ENCODE results near the gene SRI.

SRI gene

DNA sequence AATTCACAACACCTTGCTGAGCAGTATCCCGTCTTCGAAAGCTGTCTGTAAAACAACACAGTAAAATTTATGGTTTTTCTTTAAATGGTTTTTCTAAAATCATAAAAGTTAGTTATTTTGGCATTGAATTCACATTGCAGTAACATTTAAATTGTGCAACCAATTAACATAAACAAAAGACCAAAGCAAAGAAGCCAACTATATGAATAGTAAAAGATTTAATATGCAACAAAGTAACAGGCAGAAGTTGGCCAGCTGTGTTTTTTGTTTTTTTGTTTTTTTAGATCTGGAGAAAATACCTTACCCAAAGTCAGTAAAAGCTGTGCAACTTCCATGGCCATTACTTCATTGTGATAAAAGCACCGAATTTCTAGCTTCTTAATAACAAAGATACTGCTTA lies 11.3 kb downstream of the SRI start:
- H3K27me3 ChIP-seq (ENCODE audit: control insufficient read depth, insufficient read depth, low read length, poor library complexity, severe bottlenecking), result no peaks in the 10 kb centered on the region
- no peak overlapping the region for H3K27ac ChIP-seq (ENCODE audit: insufficient read depth, low read depth, low read length, poor library complexity, severe bottlenecking)
- 95 to 97% methylated on average over 3 of the region's 3 CpGs for WGBS, 2 experiments
- no peaks in the 10 kb centered on the region for H3K4me1 ChIP-seq (ENCODE audit: control insufficient read depth, insufficient read depth, low read length)
- H3K4me3 ChIP-seq (ENCODE audit: insufficient read depth, low read depth, low read length), result no peak overlapping the region
- H3K9me3 ChIP-seq (ENCODE audit: control insufficient read depth, low read length), result no peaks in the 10 kb centered on the region
- peaks cover 8% of the 10 kb centered on the region for H3K36me3 ChIP-seq (ENCODE audit: control insufficient read depth, insufficient read depth, low read length)

DNA sequence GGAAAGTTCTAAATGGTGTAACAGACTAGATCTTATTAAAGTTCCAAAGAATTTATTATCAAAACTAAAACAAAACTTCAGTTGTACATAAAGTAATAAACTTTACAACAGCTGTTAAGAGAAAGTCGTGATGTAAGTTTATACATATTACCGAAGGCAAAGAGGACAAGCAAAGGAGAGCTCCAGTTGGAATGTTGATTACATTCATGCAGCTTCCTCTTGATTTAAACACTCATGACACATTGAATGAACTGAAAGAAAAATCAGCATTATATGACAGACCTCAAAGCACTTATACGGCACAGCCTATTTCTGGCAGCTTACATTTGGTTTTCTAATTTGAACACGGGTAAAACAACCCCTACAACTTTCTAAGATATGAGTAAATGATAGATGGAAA lies 13.6 kb downstream of the SRI start:
- H3K9me3 ChIP-seq (ENCODE audit: control insufficient read depth, low read length), result no peaks in the 10 kb centered on the region

DNA sequence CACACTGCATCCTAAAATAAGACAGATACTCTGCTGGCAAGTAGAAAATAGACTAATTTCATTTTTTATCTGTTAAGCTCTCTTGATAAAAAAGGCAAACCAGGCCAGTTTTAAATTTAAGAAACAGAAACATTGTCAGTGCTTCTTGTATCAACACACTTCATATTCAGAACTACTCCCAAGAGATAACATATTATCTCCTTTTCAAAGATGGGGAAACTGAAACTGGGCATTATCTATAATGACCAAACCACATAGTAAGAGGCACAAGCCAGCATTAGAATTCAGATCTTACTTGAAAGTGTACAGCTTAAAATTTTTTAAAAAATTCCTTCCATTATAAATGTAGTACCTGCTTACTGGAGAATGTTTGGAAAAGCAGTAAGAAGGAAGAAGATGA lies 14.7 kb downstream of the SRI start:
- no peaks in the 10 kb centered on the region for H3K9me3 ChIP-seq (ENCODE audit: control insufficient read depth, low read length)
- H3K27ac ChIP-seq (ENCODE audit: insufficient read depth, low read depth, low read length, poor library complexity, severe bottlenecking), result no peak overlapping the region
- peaks cover 1% of the 10 kb centered on the region for H3K36me3 ChIP-seq (ENCODE audit: control insufficient read depth, insufficient read depth, low read length)

More for the DNA sequence above, 13.6 kb downstream of the SRI start:
- no peaks in the 10 kb centered on the region for H3K27me3 ChIP-seq (ENCODE audit: control insufficient read depth, insufficient read depth, low read length, poor library complexity, severe bottlenecking)
- H3K4me3 ChIP-seq (ENCODE audit: insufficient read depth, low read depth, low read length), result no peak overlapping the region
- peaks cover 2% of the 10 kb centered on the region for H3K4me1 ChIP-seq (ENCODE audit: control insufficient read depth, insufficient read depth, low read length)
- 94 to 96% methylated on average over 2 to 4 of the region's 4 CpGs for WGBS, 2 experiments
- H3K36me3 ChIP-seq (ENCODE audit: control insufficient read depth, insufficient read depth, low read length), result peaks cover 4% of the 10 kb centered on the region
- H3K27ac ChIP-seq (ENCODE audit: insufficient read depth, low read depth, low read length, poor library complexity, severe bottlenecking), result no peak overlapping the region

DNA sequence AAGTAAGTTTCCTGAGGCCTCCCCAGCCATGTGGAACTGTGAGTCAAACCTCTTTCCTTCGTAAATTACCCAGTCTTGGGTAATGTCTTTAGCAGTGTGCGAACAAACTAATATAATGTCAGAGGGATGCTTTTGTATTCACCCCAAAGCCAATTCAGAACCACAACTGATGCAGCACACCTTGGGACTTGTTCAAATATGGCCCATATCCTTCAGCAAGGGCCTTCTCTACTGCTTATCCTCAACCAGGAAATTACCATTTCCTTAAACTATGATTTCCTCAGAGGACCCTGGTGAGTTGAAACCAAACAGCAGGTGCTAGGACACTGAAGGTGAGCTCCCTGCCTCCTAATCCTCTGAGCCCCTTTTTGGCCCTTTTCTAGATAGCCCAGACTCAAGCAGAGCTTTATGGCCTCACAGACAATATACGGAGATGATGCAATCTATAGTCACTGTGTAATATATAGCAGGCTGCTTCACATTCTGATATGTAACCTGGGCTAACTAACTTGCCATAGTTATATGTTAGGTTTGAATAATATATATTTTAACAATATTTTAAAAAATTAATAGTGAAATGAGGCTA lies 15.2 kb downstream of the SRI start:
- H3K27ac ChIP-seq (ENCODE audit: insufficient read depth, low read depth, low read length, poor library complexity, severe bottlenecking), result no peak overlapping the region
- peaks cover 11% of the 10 kb centered on the region for H3K4me1 ChIP-seq (ENCODE audit: control insufficient read depth, insufficient read depth, low read length)
- H3K27me3 ChIP-seq (ENCODE audit: control insufficient read depth, insufficient read depth, low read length, poor library complexity, severe bottlenecking), result no peaks in the 10 kb centered on the region
- no peaks in the 10 kb centered on the region for H3K36me3 ChIP-seq (ENCODE audit: control insufficient read depth, insufficient read depth, low read length)
- no peaks in the 10 kb centered on the region for H3K9me3 ChIP-seq (ENCODE audit: control insufficient read depth, low read length)
- H3K4me3 ChIP-seq (ENCODE audit: insufficient read depth, low read depth, low read length), result no peak overlapping the region
- WGBS, 2 experiments, result 97 to 100% methylated on average over 2 to 3 of the region's 3 CpGs

More for the DNA sequence above, 14.7 kb downstream of the SRI start:
- peaks cover 11% of the 10 kb centered on the region for H3K4me1 ChIP-seq (ENCODE audit: control insufficient read depth, insufficient read depth, low read length)
- no peak overlapping the region for H3K4me3 ChIP-seq (ENCODE audit: insufficient read depth, low read depth, low read length)
- no peaks in the 10 kb centered on the region for H3K27me3 ChIP-seq (ENCODE audit: control insufficient read depth, insufficient read depth, low read length, poor library complexity, severe bottlenecking)

DNA sequence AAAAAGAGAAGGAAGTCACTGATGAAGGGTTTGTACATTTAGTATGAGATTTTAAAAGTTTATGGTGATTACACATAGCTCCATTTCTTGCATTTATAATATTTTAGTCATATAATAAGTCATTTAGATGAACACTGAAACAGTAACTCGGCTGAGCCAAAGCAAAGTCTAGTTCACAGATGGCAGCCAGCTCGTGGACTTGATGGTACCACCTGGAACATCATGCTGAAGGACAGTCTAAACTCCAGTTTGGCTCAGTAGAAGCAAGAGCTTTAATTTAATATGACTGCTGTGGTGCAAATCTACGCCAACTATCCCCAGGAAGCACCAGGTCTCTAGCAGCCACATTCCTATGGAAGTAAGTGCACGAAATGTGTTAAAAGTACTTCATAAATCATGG lies 16.4 kb downstream of the SRI start:
- no peaks in the 10 kb centered on the region for H3K27me3 ChIP-seq (ENCODE audit: control insufficient read depth, insufficient read depth, low read length, poor library complexity, severe bottlenecking)
- H3K4me3 ChIP-seq (ENCODE audit: insufficient read depth, low read depth, low read length), result no peak overlapping the region
- no peaks in the 10 kb centered on the region for H3K36me3 ChIP-seq (ENCODE audit: control insufficient read depth, insufficient read depth, low read length)
- no peaks in the 10 kb centered on the region for H3K9me3 ChIP-seq (ENCODE audit: control insufficient read depth, low read length)
- 92 to 97% methylated on average over 4 of the region's 4 CpGs for WGBS, 2 experiments
- H3K27ac ChIP-seq (ENCODE audit: insufficient read depth, low read depth, low read length, poor library complexity, severe bottlenecking), result no peak overlapping the region
- H3K4me1 ChIP-seq (ENCODE audit: control insufficient read depth, insufficient read depth, low read length), result peaks cover 11% of the 10 kb centered on the region

DNA sequence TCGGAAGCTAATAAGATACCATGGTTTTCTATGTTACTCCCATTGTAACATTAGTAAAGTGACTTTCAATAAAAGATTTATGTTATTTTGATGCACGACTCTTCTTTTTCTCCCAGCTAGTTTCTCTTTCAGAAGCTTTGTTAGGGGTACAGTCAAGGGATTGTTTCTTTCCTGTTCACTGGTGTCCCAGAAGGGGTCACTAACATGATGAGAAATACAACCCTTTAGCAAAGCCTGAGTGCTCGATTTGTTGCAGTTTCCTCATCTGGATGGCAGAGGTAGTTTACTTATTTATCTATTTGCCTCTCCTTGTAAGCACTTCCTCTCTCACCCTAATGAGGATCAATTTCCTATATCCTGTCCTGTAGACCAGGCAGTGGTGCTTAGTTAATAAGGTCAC lies 17.0 kb downstream of the SRI start:
- WGBS, 2 experiments, result 91 to 100% methylated on average over 1 to 2 of the region's 3 CpGs
- no peaks in the 10 kb centered on the region for H3K36me3 ChIP-seq (ENCODE audit: control insufficient read depth, insufficient read depth, low read length)
- no peaks in the 10 kb centered on the region for H3K27me3 ChIP-seq (ENCODE audit: control insufficient read depth, insufficient read depth, low read length, poor library complexity, severe bottlenecking)
- H3K4me3 ChIP-seq (ENCODE audit: insufficient read depth, low read depth, low read length), result no peak overlapping the region
- H3K27ac ChIP-seq (ENCODE audit: insufficient read depth, low read depth, low read length, poor library complexity, severe bottlenecking), result no peak overlapping the region
- H3K9me3 ChIP-seq (ENCODE audit: control insufficient read depth, low read length), result no peaks in the 10 kb centered on the region
- H3K4me1 ChIP-seq (ENCODE audit: control insufficient read depth, insufficient read depth, low read length), result peaks cover 11% of the 10 kb centered on the region

DNA sequence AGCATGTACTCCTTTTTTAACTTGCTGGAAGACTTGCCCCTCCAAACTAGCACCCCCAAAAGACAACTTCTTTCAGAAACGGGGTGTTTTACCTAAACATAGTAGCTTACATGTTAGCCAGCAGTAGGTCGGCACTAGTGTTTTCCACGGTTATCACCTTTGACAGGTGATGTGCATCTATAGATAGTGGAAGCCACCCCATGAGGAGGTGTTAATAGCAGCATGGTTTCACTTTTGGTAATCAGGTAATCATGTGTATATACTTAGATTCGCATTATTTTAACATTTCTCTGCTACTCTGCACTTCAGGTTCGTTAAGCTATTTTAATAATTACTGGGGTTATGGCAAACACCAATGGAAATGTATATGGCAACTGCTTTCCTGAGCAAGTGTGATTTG lies 17.6 kb downstream of the SRI start:
- Histone ChIP-seq H3K27me3 (ENCODE audit: control insufficient read depth, insufficient read depth, low read length, poor library complexity, severe bottlenecking) (no peaks in the 10 kb centered on the region), H3K4me1 (ENCODE audit: control insufficient read depth, insufficient read depth, low read length) (peaks cover 11% of the 10 kb centered on the region), H3K27ac (ENCODE audit: insufficient read depth, low read depth, low read length, poor library complexity, severe bottlenecking) (no peak overlapping the region), H3K4me3 (ENCODE audit: insufficient read depth, low read depth, low read length) (no peak overlapping the region), H3K9me3 (ENCODE audit: control insufficient read depth, low read length) (no peaks in the 10 kb centered on the region), H3K36me3 (ENCODE audit: control insufficient read depth, insufficient read depth, low read length) (no peaks in the 10 kb centered on the region)
- WGBS, 2 experiments, result 95% methylated on average over 4 to 5 of the region's 5 CpGs

DNA sequence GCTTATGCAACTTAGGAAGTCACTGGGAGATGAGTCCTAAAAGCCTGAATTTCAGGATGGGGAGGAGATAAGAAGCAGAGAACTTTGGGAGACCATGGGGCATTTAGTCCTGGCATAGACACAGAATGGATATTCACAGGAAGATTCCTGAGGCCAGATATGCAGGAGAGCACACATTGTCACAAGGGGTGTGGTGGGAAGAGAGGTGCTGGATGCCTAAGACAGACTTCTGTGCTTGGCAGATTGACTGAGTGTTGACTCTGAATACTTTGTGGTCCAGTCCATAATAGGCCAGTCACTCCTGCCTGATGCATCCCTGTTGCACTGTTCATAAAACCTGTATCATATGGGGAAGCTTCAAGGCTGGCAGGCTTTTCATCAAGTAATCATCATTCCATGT lies 18.5 kb downstream of the SRI start:
- no peaks in the 10 kb centered on the region for H3K36me3 ChIP-seq (ENCODE audit: control insufficient read depth, insufficient read depth, low read length)
- H3K4me3 ChIP-seq (ENCODE audit: insufficient read depth, low read depth, low read length), result no peak overlapping the region
- peaks cover 11% of the 10 kb centered on the region for H3K4me1 ChIP-seq (ENCODE audit: control insufficient read depth, insufficient read depth, low read length)
- no peaks in the 10 kb centered on the region for H3K27me3 ChIP-seq (ENCODE audit: control insufficient read depth, insufficient read depth, low read length, poor library complexity, severe bottlenecking)
- peak overlapping the region; percentile 3 for H3K27ac ChIP-seq (ENCODE audit: insufficient read depth, low read depth, low read length, poor library complexity, severe bottlenecking)
- no peaks in the 10 kb centered on the region for H3K9me3 ChIP-seq (ENCODE audit: control insufficient read depth, low read length)

DNA sequence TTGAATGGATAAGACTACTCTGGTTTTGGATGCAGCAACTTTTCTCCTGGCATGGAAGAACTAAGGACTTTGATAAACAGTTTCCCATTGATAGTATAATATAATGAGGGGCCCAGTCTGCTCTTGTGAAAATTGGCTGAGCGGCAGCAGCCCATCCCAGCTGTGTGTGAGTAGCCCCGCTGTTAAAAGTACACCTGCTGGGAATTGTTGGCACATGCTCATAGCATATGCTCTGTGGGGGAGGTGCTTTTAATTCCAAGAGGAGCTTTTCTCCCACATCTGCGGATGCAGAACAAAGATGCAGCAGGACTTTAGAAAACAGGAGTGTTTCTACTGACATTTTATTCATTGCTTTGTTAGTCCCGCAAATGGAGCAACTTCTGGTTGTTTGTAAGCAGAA lies 19.0 kb downstream of the SRI start:
- 6 to 9% methylated on average over 4 of the region's 4 CpGs for WGBS, 2 experiments
- Histone ChIP-seq H3K4me1 (ENCODE audit: control insufficient read depth, insufficient read depth, low read length) (peaks cover 11% of the 10 kb centered on the region), H3K27ac (ENCODE audit: insufficient read depth, low read depth, low read length, poor library complexity, severe bottlenecking) (peak overlapping the region; percentile 3), H3K36me3 (ENCODE audit: control insufficient read depth, insufficient read depth, low read length) (no peaks in the 10 kb centered on the region), H3K9me3 (ENCODE audit: control insufficient read depth, low read length) (no peaks in the 10 kb centered on the region), H3K27me3 (ENCODE audit: control insufficient read depth, insufficient read depth, low read length, poor library complexity, severe bottlenecking) (no peaks in the 10 kb centered on the region), H3K4me3 (ENCODE audit: insufficient read depth, low read depth, low read length) (no peak overlapping the region)

DNA sequence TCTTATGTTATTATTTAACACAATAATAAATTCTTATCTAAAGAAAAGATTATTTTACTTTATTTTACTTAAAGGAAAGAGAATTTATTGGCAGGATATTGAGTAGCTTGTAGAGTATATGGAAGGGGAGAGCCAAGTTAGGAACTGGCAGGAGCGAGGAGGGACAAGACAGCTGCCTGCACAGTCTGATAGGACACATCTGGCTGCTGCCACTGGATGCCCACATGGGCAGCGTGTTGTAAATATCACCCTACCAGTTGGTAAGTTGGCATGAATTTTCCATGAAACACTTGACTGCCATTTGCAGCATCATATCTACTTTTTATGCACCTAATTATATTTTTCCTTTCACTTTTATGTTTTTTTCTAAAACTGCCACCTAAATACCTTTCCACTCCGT lies 19.6 kb downstream of the SRI start:
- no peaks in the 10 kb centered on the region for H3K27me3 ChIP-seq (ENCODE audit: control insufficient read depth, insufficient read depth, low read length, poor library complexity, severe bottlenecking)
- H3K4me3 ChIP-seq (ENCODE audit: insufficient read depth, low read depth, low read length), result no peak overlapping the region
- H3K36me3 ChIP-seq (ENCODE audit: control insufficient read depth, insufficient read depth, low read length), result no peaks in the 10 kb centered on the region
- H3K27ac ChIP-seq (ENCODE audit: insufficient read depth, low read depth, low read length, poor library complexity, severe bottlenecking), result no peak overlapping the region
- H3K9me3 ChIP-seq (ENCODE audit: control insufficient read depth, low read length), result no peaks in the 10 kb centered on the region
- WGBS, 2 experiments, result 90 to 95% methylated on average over 2 to 3 of the region's 3 CpGs
- H3K4me1 ChIP-seq (ENCODE audit: control insufficient read depth, insufficient read depth, low read length), result peaks cover 11% of the 10 kb centered on the region

DNA sequence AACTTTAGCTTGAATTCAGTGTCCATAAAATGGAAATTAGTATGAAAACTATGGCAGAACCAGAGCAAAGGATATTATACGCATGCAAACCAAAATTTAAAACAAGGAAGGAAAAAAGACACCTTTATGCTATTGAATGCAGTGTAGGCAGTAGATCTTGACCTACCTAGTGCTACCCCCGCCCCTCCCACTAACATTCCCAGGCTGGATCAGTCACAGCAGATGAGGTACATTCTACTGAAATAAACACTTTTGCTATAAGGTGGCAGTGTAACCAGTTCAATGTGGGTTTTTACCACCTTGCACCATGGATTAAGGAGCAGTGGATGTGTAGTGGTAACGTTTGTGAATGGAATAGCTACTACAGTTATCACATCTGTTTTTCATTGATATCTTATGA lies 27.9 kb downstream of the SRI start:
- H3K27ac ChIP-seq (ENCODE audit: insufficient read depth, low read depth, low read length, poor library complexity, severe bottlenecking), result no peak overlapping the region
- H3K9me3 ChIP-seq (ENCODE audit: control insufficient read depth, low read length), result no peaks in the 10 kb centered on the region
- H3K27me3 ChIP-seq (ENCODE audit: control insufficient read depth, insufficient read depth, low read length, poor library complexity, severe bottlenecking), result no peaks in the 10 kb centered on the region
- no peaks in the 10 kb centered on the region for H3K4me1 ChIP-seq (ENCODE audit: control insufficient read depth, insufficient read depth, low read length)
- WGBS, 2 experiments, result 83 to 100% methylated on average over 2 of the region's 3 CpGs
- H3K36me3 ChIP-seq (ENCODE audit: control insufficient read depth, insufficient read depth, low read length), result no peaks in the 10 kb centered on the region
- no peak overlapping the region for H3K4me3 ChIP-seq (ENCODE audit: insufficient read depth, low read depth, low read length)
